ENCODE data around the gene OR7D2.

The OR7D2 gene

GRCh38 chr19:9178901-9179300 lies at the start of gene OR7D2:
TSS of gene OR7D2 (plus strand) at chr19:9178979. CDS start at chr19:9185782, 6,803 bp downstream.
- Histone ChIP-seq H3K4me3 (ENCODE audit: low read length in 2 of 2) (no peak within 1 kb of the TSS), H3K36me3 (ENCODE audit: control insufficient read depth in 2 of 2, insufficient read depth in 2 of 2, low read length in 2 of 2) (no peaks in the 10 kb centered on the region), H3K9ac (ENCODE audit: low read depth in 1 of 2, low read length in 2 of 2) (no peak within 1 kb of the TSS), H3K4me1 (ENCODE audit: control insufficient read depth in 2 of 2, insufficient read depth in 2 of 2, low read length in 2 of 2) (no peaks in the 10 kb centered on the region), H3K9me3 (ENCODE audit: control insufficient read depth in 2 of 2, low read length in 2 of 2) (no peaks in the 10 kb centered on the region), H3K27me3 (ENCODE audit: control insufficient read depth in 2 of 2, insufficient read depth in 2 of 2, low read length in 2 of 2) (no peaks in the 10 kb centered on the region), H3K27ac (ENCODE audit: low read depth in 2 of 2, low read length in 2 of 2) (no peak within 1 kb of the TSS)

GRCh38 chr19:9130965-9131364 lies 47.8 kb upstream of the OR7D2 start:
- H3K27ac ChIP-seq (ENCODE audit: low read depth in 2 of 2, low read length in 2 of 2) = no peak overlapping the region
- no peaks in the 10 kb centered on the region for H3K36me3 ChIP-seq (ENCODE audit: control insufficient read depth in 2 of 2, insufficient read depth in 2 of 2, low read length in 2 of 2)
- no peaks in the 10 kb centered on the region for H3K9me3 ChIP-seq (ENCODE audit: control insufficient read depth in 2 of 2, low read length in 2 of 2)
- H3K4me3 ChIP-seq (ENCODE audit: low read length in 2 of 2) = no peak overlapping the region
- peaks cover 0 to 4% of the 10 kb centered on the region in 2 donors for H3K27me3 ChIP-seq (ENCODE audit: control insufficient read depth in 2 of 2, insufficient read depth in 2 of 2, low read length in 2 of 2)
- no peak overlapping the region for H3K9ac ChIP-seq (ENCODE audit: low read depth in 1 of 2, low read length in 2 of 2)
- H3K4me1 ChIP-seq (ENCODE audit: control insufficient read depth in 2 of 2, insufficient read depth in 2 of 2, low read length in 2 of 2) = no peaks in the 10 kb centered on the region

- Histone ChIP-seq H3K4me1 (ENCODE audit: control insufficient read depth in 2 of 2, insufficient read depth in 2 of 2, low read length in 2 of 2) (no peaks in the 10 kb centered on the region), H3K36me3 (ENCODE audit: control insufficient read depth in 2 of 2, insufficient read depth in 2 of 2, low read length in 2 of 2) (no peaks in the 10 kb centered on the region), H3K27ac (ENCODE audit: low read depth in 2 of 2, low read length in 2 of 2) (no peak overlapping the region), H3K9me3 (ENCODE audit: control insufficient read depth in 2 of 2, low read length in 2 of 2) (no peaks in the 10 kb centered on the region), H3K27me3 (ENCODE audit: control insufficient read depth in 2 of 2, insufficient read depth in 2 of 2, low read length in 2 of 2) (no peaks in the 10 kb centered on the region), H3K4me3 (ENCODE audit: low read length in 2 of 2) (no peak overlapping the region), H3K9ac (ENCODE audit: low read depth in 1 of 2, low read length in 2 of 2) (no peak overlapping the region)
Measured at GRCh38 chr19:9132422-9132821, 46.4 kb upstream of the OR7D2 start.

- Histone ChIP-seq H3K36me3 (ENCODE audit: control insufficient read depth in 2 of 2, insufficient read depth in 2 of 2, low read length in 2 of 2) (no peaks in the 10 kb centered on the region), H3K4me3 (ENCODE audit: low read length in 2 of 2) (peak overlapping the region; percentile 99), H3K27ac (ENCODE audit: low read depth in 2 of 2, low read length in 2 of 2) (peak overlapping the region in 1 of 2 donors; percentile 82), H3K9ac (ENCODE audit: low read depth in 1 of 2, low read length in 2 of 2) (peak overlapping the region; percentile 91 to 96), H3K27me3 (ENCODE audit: control insufficient read depth in 2 of 2, insufficient read depth in 2 of 2, low read length in 2 of 2) (no peaks in the 10 kb centered on the region), H3K4me1 (ENCODE audit: control insufficient read depth in 2 of 2, insufficient read depth in 2 of 2, low read length in 2 of 2) (peaks cover 9 to 11% of the 10 kb centered on the region in 2 donors), H3K9me3 (ENCODE audit: control insufficient read depth in 2 of 2, low read length in 2 of 2) (no peaks in the 10 kb centered on the region)
Measured at GRCh38 chr19:9139609-9140158, 39.1 kb upstream of the OR7D2 start.

- Histone ChIP-seq H3K9me3 (ENCODE audit: control insufficient read depth in 2 of 2, low read length in 2 of 2) (peaks cover 0 to 5% of the 10 kb centered on the region in 2 donors), H3K27ac (ENCODE audit: low read depth in 2 of 2, low read length in 2 of 2) (peak within 1 kb of the TSS; percentile 72 to 82), H3K9ac (ENCODE audit: low read depth in 1 of 2, low read length in 2 of 2) (peak within 1 kb of the TSS; percentile 91 to 96), H3K4me1 (ENCODE audit: control insufficient read depth in 2 of 2, insufficient read depth in 2 of 2, low read length in 2 of 2) (peaks cover 9 to 11% of the 10 kb centered on the region in 2 donors), H3K27me3 (ENCODE audit: control insufficient read depth in 2 of 2, insufficient read depth in 2 of 2, low read length in 2 of 2) (no peaks in the 10 kb centered on the region), H3K4me3 (ENCODE audit: low read length in 2 of 2) (peak within 1 kb of the TSS; percentile 99), H3K36me3 (ENCODE audit: control insufficient read depth in 2 of 2, insufficient read depth in 2 of 2, low read length in 2 of 2) (peaks cover 0 to 3% of the 10 kb centered on the region in 2 donors)
Measured at GRCh38 chr19:9140159-9140874, 38.5 kb upstream of the OR7D2 start, which contains the start of gene ZNF317. TSS of gene ZNF317 (plus strand) at chr19:9140397. CDS start at chr19:9156017, 15,620 bp downstream.

GRCh38 chr19:9144920-9145319 lies 33.9 kb upstream of the OR7D2 start:
- no peak overlapping the region for H3K4me3 ChIP-seq (ENCODE audit: low read length in 2 of 2)
- no peak overlapping the region for H3K27ac ChIP-seq (ENCODE audit: low read depth in 2 of 2, low read length in 2 of 2)
- peaks cover 8 to 18% of the 10 kb centered on the region in 2 donors for H3K36me3 ChIP-seq (ENCODE audit: control insufficient read depth in 2 of 2, insufficient read depth in 2 of 2, low read length in 2 of 2)
- H3K4me1 ChIP-seq (ENCODE audit: control insufficient read depth in 2 of 2, insufficient read depth in 2 of 2, low read length in 2 of 2) = peaks cover 7 to 8% of the 10 kb centered on the region in 2 donors
- no peak overlapping the region for H3K9ac ChIP-seq (ENCODE audit: low read depth in 1 of 2, low read length in 2 of 2)
- H3K27me3 ChIP-seq (ENCODE audit: control insufficient read depth in 2 of 2, insufficient read depth in 2 of 2, low read length in 2 of 2) = no peaks in the 10 kb centered on the region
- H3K9me3 ChIP-seq (ENCODE audit: control insufficient read depth in 2 of 2, low read length in 2 of 2) = peaks cover 0 to 9% of the 10 kb centered on the region in 2 donors

GRCh38 chr19:9146882-9147281 lies 31.9 kb upstream of the OR7D2 start:
- Histone ChIP-seq H3K4me1 (ENCODE audit: control insufficient read depth in 2 of 2, insufficient read depth in 2 of 2, low read length in 2 of 2) (peaks cover 0 to 3% of the 10 kb centered on the region in 2 donors), H3K36me3 (ENCODE audit: control insufficient read depth in 2 of 2, insufficient read depth in 2 of 2, low read length in 2 of 2) (peaks cover 8 to 21% of the 10 kb centered on the region in 2 donors), H3K4me3 (ENCODE audit: low read length in 2 of 2) (no peak overlapping the region), H3K9me3 (ENCODE audit: control insufficient read depth in 2 of 2, low read length in 2 of 2) (peaks cover 0 to 9% of the 10 kb centered on the region in 2 donors), H3K27ac (ENCODE audit: low read depth in 2 of 2, low read length in 2 of 2) (no peak overlapping the region), H3K9ac (ENCODE audit: low read depth in 1 of 2, low read length in 2 of 2) (no peak overlapping the region), H3K27me3 (ENCODE audit: control insufficient read depth in 2 of 2, insufficient read depth in 2 of 2, low read length in 2 of 2) (no peaks in the 10 kb centered on the region)

- peaks cover 11 to 31% of the 10 kb centered on the region in 2 donors for H3K36me3 ChIP-seq (ENCODE audit: control insufficient read depth in 2 of 2, insufficient read depth in 2 of 2, low read length in 2 of 2)
- peaks cover 6 to 9% of the 10 kb centered on the region in 2 donors for H3K9me3 ChIP-seq (ENCODE audit: control insufficient read depth in 2 of 2, low read length in 2 of 2)
- H3K27me3 ChIP-seq (ENCODE audit: control insufficient read depth in 2 of 2, insufficient read depth in 2 of 2, low read length in 2 of 2) = no peaks in the 10 kb centered on the region
- peaks cover 0 to 3% of the 10 kb centered on the region in 2 donors for H3K4me1 ChIP-seq (ENCODE audit: control insufficient read depth in 2 of 2, insufficient read depth in 2 of 2, low read length in 2 of 2)
- no peak overlapping the region for H3K4me3 ChIP-seq (ENCODE audit: low read length in 2 of 2)
- H3K9ac ChIP-seq (ENCODE audit: low read depth in 1 of 2, low read length in 2 of 2) = no peak overlapping the region
- H3K27ac ChIP-seq (ENCODE audit: low read depth in 2 of 2, low read length in 2 of 2) = no peak overlapping the region
Measured at GRCh38 chr19:9148697-9149096, 30.1 kb upstream of the OR7D2 start.

- H3K27ac ChIP-seq (ENCODE audit: low read depth in 2 of 2, low read length in 2 of 2) = no peak overlapping the region
- H3K9ac ChIP-seq (ENCODE audit: low read depth in 1 of 2, low read length in 2 of 2) = no peak overlapping the region
- H3K4me3 ChIP-seq (ENCODE audit: low read length in 2 of 2) = no peak overlapping the region
- peaks cover 0 to 3% of the 10 kb centered on the region in 2 donors for H3K4me1 ChIP-seq (ENCODE audit: control insufficient read depth in 2 of 2, insufficient read depth in 2 of 2, low read length in 2 of 2)
- H3K27me3 ChIP-seq (ENCODE audit: control insufficient read depth in 2 of 2, insufficient read depth in 2 of 2, low read length in 2 of 2) = no peaks in the 10 kb centered on the region
- H3K36me3 ChIP-seq (ENCODE audit: control insufficient read depth in 2 of 2, insufficient read depth in 2 of 2, low read length in 2 of 2) = peaks cover 11 to 30% of the 10 kb centered on the region in 2 donors
- H3K9me3 ChIP-seq (ENCODE audit: control insufficient read depth in 2 of 2, low read length in 2 of 2) = peaks cover 6 to 8% of the 10 kb centered on the region in 2 donors
Measured at GRCh38 chr19:9149997-9150396, 28.8 kb upstream of the OR7D2 start.

- peaks cover 0 to 3% of the 10 kb centered on the region in 2 donors for H3K4me1 ChIP-seq (ENCODE audit: control insufficient read depth in 2 of 2, insufficient read depth in 2 of 2, low read length in 2 of 2)
- no peak overlapping the region for H3K27ac ChIP-seq (ENCODE audit: low read depth in 2 of 2, low read length in 2 of 2)
- H3K4me3 ChIP-seq (ENCODE audit: low read length in 2 of 2) = no peak overlapping the region
- H3K36me3 ChIP-seq (ENCODE audit: control insufficient read depth in 2 of 2, insufficient read depth in 2 of 2, low read length in 2 of 2) = peaks cover 11 to 34% of the 10 kb centered on the region in 2 donors
- H3K9me3 ChIP-seq (ENCODE audit: control insufficient read depth in 2 of 2, low read length in 2 of 2) = peaks cover 6 to 10% of the 10 kb centered on the region in 2 donors
- no peak overlapping the region for H3K9ac ChIP-seq (ENCODE audit: low read depth in 1 of 2, low read length in 2 of 2)
- H3K27me3 ChIP-seq (ENCODE audit: control insufficient read depth in 2 of 2, insufficient read depth in 2 of 2, low read length in 2 of 2) = no peaks in the 10 kb centered on the region
Measured at GRCh38 chr19:9150650-9151049, 28.1 kb upstream of the OR7D2 start.
